NCI-H1417 treated with DMSO at 0.1 percent for 48 hours (cell line): Measurements from ENCODE around the gene DNAAF9.

Experiments
- DNase-seq: peaks from one replicate; lab custom pipeline; 2025; lab: John Stamatoyannopoulos, UW

DNAAF9 gene

DNA sequence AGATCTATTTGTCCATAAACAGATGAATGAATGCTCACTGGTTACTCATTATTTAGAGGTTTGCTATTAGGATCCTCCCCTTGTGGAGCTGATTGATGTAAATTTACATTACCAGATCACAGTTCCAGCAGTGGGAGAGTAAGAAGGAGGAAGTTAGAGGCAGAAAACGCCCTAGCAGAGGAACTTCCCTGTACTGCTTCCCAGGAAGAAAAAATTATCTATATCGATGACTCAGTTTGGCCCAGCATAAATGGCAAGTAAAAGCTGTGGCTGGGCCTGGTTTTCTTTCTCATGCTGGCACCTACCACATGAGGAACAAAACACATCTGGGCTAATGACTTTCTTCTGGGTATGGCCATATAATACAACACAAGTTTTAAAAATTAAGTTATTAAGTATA is 35.7 kb downstream of the DNAAF9 start:
- DNase-seq = no peak

DNA sequence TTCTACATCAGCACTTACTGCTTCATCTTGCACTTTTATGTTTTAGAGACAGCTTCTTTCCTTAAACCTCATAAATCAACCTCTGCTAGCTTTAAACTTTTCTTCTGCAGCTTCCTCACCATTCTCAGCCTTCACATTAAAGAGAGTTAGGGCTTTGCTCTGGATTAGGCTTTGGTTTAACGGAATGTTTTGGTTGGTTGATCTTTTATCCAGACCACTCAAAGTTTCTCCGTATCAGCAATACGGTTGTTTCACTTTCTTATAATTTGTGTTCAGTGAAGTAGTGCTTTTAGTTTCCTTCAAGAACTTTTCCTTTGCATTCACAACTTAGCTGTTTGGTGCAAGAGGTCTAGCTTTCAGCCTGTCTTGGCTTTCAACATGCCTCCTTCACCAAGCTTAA is 40.4 kb downstream of the DNAAF9 start:
- DNase-seq = no peak

DNA sequence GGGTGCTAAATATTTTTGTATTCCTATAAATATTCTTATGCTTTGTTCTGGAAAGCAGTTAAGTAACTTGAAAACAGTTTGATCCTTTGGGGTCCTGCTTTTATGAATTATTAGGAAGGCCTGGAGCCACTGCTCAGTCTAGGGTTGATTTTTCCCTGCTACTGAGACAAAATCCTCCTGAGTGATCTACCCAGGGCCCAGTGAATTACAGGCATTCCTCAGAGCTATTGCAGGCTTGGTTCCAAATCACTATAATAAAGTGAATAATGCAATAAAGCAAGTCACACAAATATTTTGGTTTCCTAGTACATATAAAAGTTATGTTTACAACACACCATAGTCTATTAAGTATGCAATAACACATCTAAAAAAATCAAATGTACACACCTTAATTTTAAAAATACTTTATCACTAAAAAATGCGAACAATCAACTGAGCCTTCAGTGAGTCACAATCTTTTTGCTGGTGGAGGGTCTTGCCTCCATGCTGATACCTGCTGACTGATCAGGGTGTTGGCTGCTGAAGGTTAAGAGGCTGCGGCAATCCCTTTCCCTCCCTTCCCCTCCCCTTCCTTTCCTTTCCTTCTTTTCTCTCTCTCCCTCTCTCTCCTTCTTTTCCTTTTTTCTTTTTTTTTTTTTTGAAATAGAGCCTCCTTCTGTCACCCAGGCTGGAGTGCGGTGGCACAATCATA is 43.0 kb downstream of the DNAAF9 start:
- no peak for DNase-seq

DNA sequence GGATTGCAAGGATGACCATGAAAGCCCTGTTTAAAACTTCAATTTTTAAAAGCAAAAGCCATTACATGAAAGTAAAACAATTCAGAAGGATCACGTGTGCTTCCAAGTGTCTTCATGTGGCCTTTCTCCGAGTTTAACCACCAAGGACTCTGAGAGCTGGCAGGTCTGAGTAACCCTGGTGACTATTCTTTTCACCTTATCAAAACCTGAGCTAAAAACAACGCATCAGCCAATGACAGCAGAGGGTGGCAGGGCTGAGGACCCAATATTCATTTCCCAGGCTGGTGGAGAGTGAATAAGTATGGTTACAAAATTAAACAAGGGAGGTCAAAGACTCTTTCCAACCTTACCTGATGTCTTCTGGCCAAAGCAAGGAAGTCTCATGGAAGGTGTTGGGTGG is 46.7 kb downstream of the DNAAF9 start:
- no peak for DNase-seq

DNA sequence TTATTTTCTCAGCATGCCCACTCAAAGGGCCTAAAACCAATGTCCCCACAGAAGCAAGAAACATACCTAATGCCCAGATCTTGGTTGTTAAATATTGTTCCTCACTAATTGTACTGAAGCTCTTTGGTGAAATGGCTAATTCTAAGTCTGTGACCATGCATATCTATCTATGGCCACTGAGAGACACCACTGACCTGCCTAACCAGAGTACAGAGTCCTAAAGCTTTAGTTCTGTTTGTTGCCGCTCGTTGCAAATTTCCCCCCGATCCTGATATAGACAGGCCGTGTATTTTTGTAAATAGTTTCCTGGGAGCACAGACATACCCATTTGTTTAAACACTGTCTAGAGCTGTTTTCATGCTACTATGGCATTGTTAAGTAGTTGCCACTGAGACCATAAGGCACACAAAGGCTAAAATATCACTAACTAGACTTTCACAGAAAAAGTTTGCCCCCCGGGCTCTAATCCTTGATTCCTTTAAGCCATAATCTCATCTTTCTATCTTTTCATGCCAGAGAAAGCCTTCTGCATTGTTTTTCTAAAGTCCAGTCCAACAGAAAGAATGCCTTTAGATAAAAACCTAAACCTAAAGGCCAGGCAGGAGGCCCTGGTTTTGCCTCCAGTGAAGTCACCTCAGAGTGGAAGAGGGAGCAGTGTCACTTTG is 48.7 kb downstream of the DNAAF9 start:
- no peak for DNase-seq
